ENCODE data around the gene CCT6A.
"Not testable (repeated sequence)": the region's sequence is repeated elsewhere in the genome, so short reads cannot be mapped to it uniquely, and the experiment has no call there.

CCT6A gene

GRCh38 chr7:56097700-56098099 lies 46.1 kb downstream of the CCT6A start:
- FAIRE-seq (no peak), DNase-seq (ENCODE audit: insufficient read length, low spot score) (no peak)
- TF ChIP-seq POLR2A (IDR thresholded peaks at IDR 0.05; ENCODE audit: low read depth, low read length) = peak; percentile 26; the same call in 1 of the 2 replicates
- TF ChIP-seq SPI1 (IDR thresholded peaks at IDR 0.05; ENCODE audit: low read depth, low read length) = no peak
- no peak; the same call in 1 of the 2 replicates for TF ChIP-seq POLR2AphosphoS5 (IDR thresholded peaks at IDR 0.05; ENCODE audit: low read depth, low read length)

- not testable (repeated sequence) for DNase-seq (ENCODE audit: insufficient read length, low spot score); FAIRE-seq
- peak; percentile 53 for TF ChIP-seq POLR2A (IDR thresholded peaks at IDR 0.05; ENCODE audit: low read depth, low read length)
These were observed 46.8 kb downstream of the CCT6A start for GRCh38 chr7:56098187-56099008.

- TF ChIP-seq POLR2AphosphoS5 (IDR thresholded peaks at IDR 0.05; ENCODE audit: low read depth, low read length) (no peak), POLR2A (IDR thresholded peaks at IDR 0.05; ENCODE audit: low read depth, low read length) (no peak), TAF1 (IDR thresholded peaks at IDR 0.05; ENCODE audit: low read depth, low read length) (no peak), SPI1 (IDR thresholded peaks at IDR 0.05; ENCODE audit: low read depth, low read length) (no peak), PAX5 (IDR thresholded peaks at IDR 0.05; ENCODE audit: insufficient read depth, low read length, severe bottlenecking) (no peak), POU2F2 (IDR thresholded peaks at IDR 0.05; ENCODE audit: low read depth, low read length) (no peak)
These were observed 48.1 kb downstream of the CCT6A start for GRCh38 chr7:56099653-56100052.

GRCh38 chr7:56104138-56104537 lies 52.6 kb downstream of the CCT6A start:
- not testable (repeated sequence) for DNase-seq (ENCODE audit: insufficient read length, low spot score); FAIRE-seq

More at GRCh38 chr7:56099653-56100052, 48.1 kb downstream of the CCT6A start:
- FAIRE-seq = no peak
- DNase-seq (ENCODE audit: insufficient read length, low spot score) = no peak

- DNase-seq (ENCODE audit: insufficient read length, low spot score) = no peak
- TF ChIP-seq PAX5 (IDR thresholded peaks at IDR 0.05; ENCODE audit: insufficient read depth, low read length, severe bottlenecking) = no peak
- no peak for TF ChIP-seq SPI1 (IDR thresholded peaks at IDR 0.05; ENCODE audit: low read depth, low read length)
- TF ChIP-seq POU2F2 (IDR thresholded peaks at IDR 0.05; ENCODE audit: low read depth, low read length) = no peak
- no peak for TF ChIP-seq TAF1 (IDR thresholded peaks at IDR 0.05; ENCODE audit: low read depth, low read length)
- TF ChIP-seq POLR2A (IDR thresholded peaks at IDR 0.05; ENCODE audit: low read depth, low read length) = no peak
- no peak for TF ChIP-seq POLR2AphosphoS5 (IDR thresholded peaks at IDR 0.05; ENCODE audit: low read depth, low read length)
- no peak for FAIRE-seq
These were observed 53.9 kb downstream of the CCT6A start for GRCh38 chr7:56105508-56105907.

GRCh38 chr7:56106108-56107073 lies 54.8 kb downstream of the CCT6A start, which contains the start of gene CHCHD2:
CHCHD2 (minus strand) TSS chr7:56106476; CDS start chr7:56106413, 63 bp downstream.
- FAIRE-seq (peak; percentile 96), DNase-seq (ENCODE audit: insufficient read length, low spot score) (peak; percentile 86)
- TF ChIP-seq SPI1 (IDR thresholded peaks at IDR 0.05; ENCODE audit: low read depth, low read length) = peak; percentile 55
- peak; percentile 93 for TF ChIP-seq TAF1 (IDR thresholded peaks at IDR 0.05; ENCODE audit: low read depth, low read length)
- peak; percentile 84 for TF ChIP-seq POU2F2 (IDR thresholded peaks at IDR 0.05; ENCODE audit: low read depth, low read length)
- TF ChIP-seq POLR2A (IDR thresholded peaks at IDR 0.05; ENCODE audit: low read depth, low read length) = peak; percentile 84; the same call in 1 of the 2 replicates
- TF ChIP-seq PAX5 (IDR thresholded peaks at IDR 0.05; ENCODE audit: insufficient read depth, low read length, severe bottlenecking) = no peak
- peak; percentile 91 for TF ChIP-seq POLR2AphosphoS5 (IDR thresholded peaks at IDR 0.05; ENCODE audit: low read depth, low read length)

GRCh38 chr7:56107954-56108258 lies 56.3 kb downstream of the CCT6A start:
- FAIRE-seq (no peak), DNase-seq (ENCODE audit: insufficient read length, low spot score) (no peak)
- TF ChIP-seq PAX5 (IDR thresholded peaks at IDR 0.05; ENCODE audit: insufficient read depth, low read length, severe bottlenecking) = no peak
- no peak for TF ChIP-seq POLR2A (IDR thresholded peaks at IDR 0.05; ENCODE audit: low read depth, low read length)
- no peak for TF ChIP-seq POU2F2 (IDR thresholded peaks at IDR 0.05; ENCODE audit: low read depth, low read length)
- no peak for TF ChIP-seq TAF1 (IDR thresholded peaks at IDR 0.05; ENCODE audit: low read depth, low read length)
- TF ChIP-seq POLR2AphosphoS5 (IDR thresholded peaks at IDR 0.05; ENCODE audit: low read depth, low read length) = no peak
- TF ChIP-seq SPI1 (IDR thresholded peaks at IDR 0.05; ENCODE audit: low read depth, low read length) = no peak

- FAIRE-seq (no peak), DNase-seq (ENCODE audit: insufficient read length, low spot score) (no peak)
- no peak for TF ChIP-seq POLR2A (IDR thresholded peaks at IDR 0.05; ENCODE audit: low read depth, low read length)
- TF ChIP-seq POLR2AphosphoS5 (IDR thresholded peaks at IDR 0.05; ENCODE audit: low read depth, low read length) = no peak
- no peak for TF ChIP-seq POU2F2 (IDR thresholded peaks at IDR 0.05; ENCODE audit: low read depth, low read length)
- no peak for TF ChIP-seq TAF1 (IDR thresholded peaks at IDR 0.05; ENCODE audit: low read depth, low read length)
- TF ChIP-seq SPI1 (IDR thresholded peaks at IDR 0.05; ENCODE audit: low read depth, low read length) = no peak
- TF ChIP-seq PAX5 (IDR thresholded peaks at IDR 0.05; ENCODE audit: insufficient read depth, low read length, severe bottlenecking) = no peak
These were observed 59.0 kb downstream of the CCT6A start for GRCh38 chr7:56110611-56111010.

- FAIRE-seq; DNase-seq (ENCODE audit: insufficient read length, low spot score): not testable (repeated sequence)
These were observed 60.7 kb downstream of the CCT6A start for GRCh38 chr7:56112244-56112643.

Measured in GM12891 (cell line).